ENCODE data around the gene DNM3. TPM values are rescaled to one million over a fixed set of nuclear protein-coding genes. Genes with fewer than 3 reads are reported as not detected.

The DNM3 gene
- total and polyA plus RNA-seq, 2 of the 8 experiments (the other 6 are each of a cell fraction or from before 2014, with no cell fraction given): 2.0 to 8.5 TPM

DNA sequence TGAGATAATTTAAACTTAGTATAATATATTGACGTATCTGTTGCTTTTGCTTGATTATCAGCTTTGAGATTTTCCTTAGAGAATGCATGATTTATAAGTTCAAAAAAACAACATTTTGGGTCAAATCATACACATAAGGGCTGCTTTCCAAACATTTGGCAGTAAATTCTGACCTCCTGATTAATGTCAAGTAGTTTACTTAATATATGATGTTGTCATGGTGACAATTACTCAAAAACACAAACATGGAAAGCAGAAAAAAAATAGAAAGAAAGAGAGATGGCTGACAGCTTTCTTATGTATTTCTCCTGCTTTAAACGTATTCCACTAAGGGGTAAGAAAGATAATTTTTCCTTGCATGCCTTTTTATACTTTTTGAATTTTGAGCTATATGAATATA lies 320.9 kb downstream of the DNM3 start:
- ChIA-PET POLR2A (ENCODE audit: partially characterized antibody) (no interaction called here), CTCF (ENCODE audit: partially characterized antibody) (interaction anchor here (1.4 kb wide), 1 partner anchor 360 kb away, joined by 3 read pairs; no protein-coding TSS in a partner anchor)
- DNase-seq (ENCODE audit: low read depth in 1 of 2, low spot score in 2 of 2) (no peak), FAIRE-seq (no peak)
- Histone ChIP-seq H2AK5ac (ENCODE audit: low read depth, low read length) (no peak overlapping the region), H3K4me3 (ENCODE audit: extremely low read depth in 1 of 4, insufficient read depth in 2 of 4, low read depth in 3 of 4, low read length in 4 of 4) (no peak overlapping the region), H4K20me1 (replicated peaks in 1 of 2; ENCODE audit: control insufficient read depth in 1 of 2, insufficient read depth in 2 of 2, low read length in 2 of 2) (no peaks in the 10 kb centered on the region), H3K4me1 (replicated peaks in 1 of 4; ENCODE audit: control insufficient read depth in 3 of 4, insufficient read depth in 4 of 4, low read length in 3 of 4) (no peaks in the 10 kb centered on the region), H4K5ac (ENCODE audit: insufficient read length, low read depth, low read length) (no peak overlapping the region), H3K9me3 (ENCODE audit: insufficient read depth in 2 of 2, low read depth in 1 of 2, low read length in 1 of 2) (no peaks in the 10 kb centered on the region), H3K9ac (replicated peaks in 1 of 4; ENCODE audit: extremely low read depth in 1 of 4, low read depth in 3 of 4, low read length in 3 of 4) (no peak overlapping the region), H4K91ac (replicated peaks; ENCODE audit: insufficient read length, low read length) (no peak overlapping the region), H2BK12ac (ENCODE audit: low read depth, low read length) (no peak overlapping the region), H2BK15ac (ENCODE audit: low read length) (no peak overlapping the region), H3K4ac (replicated peaks; ENCODE audit: insufficient read length, low read depth, low read length) (no peak overlapping the region), H3K79me2 (ENCODE audit: control insufficient read depth in 1 of 2, insufficient read depth in 2 of 2, low read length in 2 of 2) (no peaks in the 10 kb centered on the region), H2BK120ac (replicated peaks; ENCODE audit: low read depth, low read length) (no peak overlapping the region), H2BK5ac (ENCODE audit: low read depth, low read length) (no peak overlapping the region), H3K56ac (replicated peaks; ENCODE audit: insufficient read length, low read depth, low read length) (no peak overlapping the region), H3K79me1 (ENCODE audit: low read depth, low read length) (no peaks in the 10 kb centered on the region), H3K4me2 (ENCODE audit: insufficient read depth in 1 of 2, low read depth in 2 of 2, low read length in 2 of 2) (no peak overlapping the region), H3K23ac (ENCODE audit: insufficient read length) (no peak overlapping the region), H3K23me2 (ENCODE audit: low read depth, low read length) (peaks cover 2% of the 10 kb centered on the region; the same call in 1 of the 2 replicates), H3K27ac (ENCODE audit: low read depth, low read length) (no peak overlapping the region), H3K36me3 (ENCODE audit: control insufficient read depth in 2 of 4, insufficient read depth in 4 of 4, low read length in 3 of 4) (no peaks in the 10 kb centered on the region), H3K27me3 (replicated peaks in 1 of 4; ENCODE audit: control insufficient read depth in 3 of 4, extremely low read depth in 1 of 4, insufficient read depth in 3 of 4, low read length in 3 of 4) (no peaks in the 10 kb centered on the region), H3K18ac (ENCODE audit: extremely low read depth, low read length) (no peak overlapping the region), H4K8ac (ENCODE audit: extremely low read depth, insufficient read depth, low read length) (no peak overlapping the region), H2AFZ (ENCODE audit: low read length) (no peak overlapping the region), H2BK20ac (ENCODE audit: low read length) (no peak overlapping the region), H3K14ac (ENCODE audit: insufficient read length) (no peak overlapping the region)
- TF ChIP-seq MAFK (IDR thresholded peaks at IDR 0.05; ENCODE audit: low read depth, low read length) (no peak), SP1 (IDR thresholded peaks at IDR 0.05; ENCODE audit: low read depth, low read length) (no peak)
- 89% methylated on average over 2 of the region's 2 CpGs; no CpG with 5 or more reads in 1 of the 2 experiments for WGBS, 2 experiments (ENCODE audit: extremely low coverage in 1 of 2, insufficient coverage in 1 of 2, insufficient read length in 1 of 2, insufficient replicate concordance in 2 of 2, low coverage in 1 of 2, low lambda C conversion rate in 2 of 2, missing lambda C conversion rate in 1 of 2)

All from H1 (cell line).